Measurements from ENCODE around the gene MITF.

- TF ChIP-seq CTCF (conservative IDR thresholded peaks at IDR 0.05 in 1 of 2, IDR thresholded peaks at IDR 0.05 in 1 of 2; ENCODE audit: extremely low read depth in 1 of 2, insufficient read depth in 1 of 2, low read depth in 1 of 2, low read length in 2 of 2) (no peak), EZH2 (IDR thresholded peaks at IDR 0.05; ENCODE audit: borderline replicate concordance, low read length) (no peak)
These were observed 187.1 kb downstream of the MITF start for GRCh38 chr3:69926385-69926784.

All from mammary epithelial cell (primary cell).